CD4-positive, alpha-beta T cell treated with Interleukin-15 for 1 hour (primary cell): ENCODE data around the gene TMEM92.

ENCODE experiments used
- DNase-seq: peaks from one replicate; pipeline ENCODE4 v3.0.0-alpha.2; 2020

The TMEM92 gene

DNA sequence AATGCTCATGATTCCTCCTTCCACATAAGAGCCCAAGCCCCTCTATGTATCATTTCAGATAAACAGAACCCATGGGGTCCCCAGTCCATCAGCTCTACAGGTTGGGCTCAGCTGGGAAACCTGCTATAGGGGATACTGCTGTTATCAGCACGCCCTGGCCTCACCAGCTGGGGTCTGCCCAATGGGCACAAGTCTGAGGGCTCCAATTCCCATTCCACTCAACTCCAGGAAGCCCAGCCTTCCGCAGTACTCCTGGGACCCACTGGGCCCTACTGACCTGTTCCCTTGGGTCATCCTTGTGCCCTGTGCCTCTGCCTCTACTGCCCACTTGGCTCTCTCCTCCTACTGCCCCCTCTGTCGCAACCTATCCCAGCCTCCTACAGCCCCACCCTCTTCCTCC lies 55.5 kb downstream of the TMEM92 start:
- no peak for DNase-seq

DNA sequence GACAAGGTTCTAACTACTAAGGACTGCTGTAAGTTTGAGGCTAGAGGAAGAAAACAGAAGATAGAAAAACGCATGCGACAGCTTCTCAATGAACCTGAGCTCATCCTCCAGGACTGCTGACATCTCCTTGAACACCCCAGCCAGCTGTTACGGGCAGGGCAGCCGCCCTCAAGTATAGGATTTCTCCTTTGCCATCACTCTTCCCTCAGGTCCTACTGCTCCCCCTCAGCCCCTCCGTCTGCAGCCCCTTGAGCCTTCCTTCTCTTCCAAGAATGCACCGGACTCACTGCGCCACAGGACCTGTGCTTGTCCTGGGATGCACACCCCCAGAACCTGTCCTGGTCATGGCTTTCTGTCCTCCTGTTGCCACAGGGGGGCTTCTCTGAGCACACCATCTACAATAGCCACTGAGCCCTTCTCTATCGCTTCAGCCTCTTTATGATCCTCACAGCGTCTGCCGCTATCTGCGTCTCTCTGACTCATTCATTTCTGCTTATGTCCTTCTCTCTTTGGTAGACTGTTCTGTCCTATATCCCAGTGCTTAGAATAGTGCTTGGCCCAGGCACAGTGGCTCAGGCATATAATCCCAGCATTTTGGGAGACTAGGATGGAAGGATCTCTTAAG lies 56.0 kb downstream of the TMEM92 start:
- DNase-seq: no peak
